ENCODE measurements around the gene CSPG5. TPM values are rescaled to one million over a fixed set of nuclear protein-coding genes. Genes with fewer than 3 reads are reported as not detected.
A peak's percentile ranks its signal among the peaks of the same experiment; 100 is the strongest.

CSPG5 gene
- 1.2 and 2.1 TPM in 2 replicates for total RNA-seq (2014; rRNA removed; shearing (Covaris generic))

GRCh38 chr3:47578691-47579632 is at the start of gene CSPG5:
Gene CSPG5 (minus strand): TSS chr3:47578865. CDS start chr3:47578693, 172 bp downstream.
- no peak for DNase-seq (ENCODE audit: low spot score)

DNA sequence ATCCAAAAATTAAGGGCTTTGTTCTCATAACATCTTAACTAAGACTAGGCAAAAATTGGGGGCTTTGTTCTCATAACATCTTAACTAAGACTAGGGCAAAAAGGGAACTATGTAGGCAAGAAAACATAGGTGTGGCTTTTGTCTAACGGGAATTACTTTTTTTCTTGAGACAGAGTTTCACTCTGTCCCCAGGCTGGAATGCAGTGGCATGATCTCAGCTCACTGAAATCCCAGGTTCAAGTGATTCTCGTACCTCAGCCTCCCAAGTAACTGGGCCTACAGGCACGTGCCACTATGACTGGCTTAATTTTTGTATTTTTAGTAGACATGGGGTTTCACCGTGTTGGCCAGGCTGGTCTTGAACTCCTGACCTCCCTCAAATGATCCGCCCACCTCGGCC is 49.8 kb upstream of the CSPG5 start:
- DNase-seq (ENCODE audit: low spot score) = no peak

GRCh38 chr3:47622671-47623461 is 44.2 kb upstream of the CSPG5 start:
- DNase-seq (ENCODE audit: low spot score) = no peak

DNA sequence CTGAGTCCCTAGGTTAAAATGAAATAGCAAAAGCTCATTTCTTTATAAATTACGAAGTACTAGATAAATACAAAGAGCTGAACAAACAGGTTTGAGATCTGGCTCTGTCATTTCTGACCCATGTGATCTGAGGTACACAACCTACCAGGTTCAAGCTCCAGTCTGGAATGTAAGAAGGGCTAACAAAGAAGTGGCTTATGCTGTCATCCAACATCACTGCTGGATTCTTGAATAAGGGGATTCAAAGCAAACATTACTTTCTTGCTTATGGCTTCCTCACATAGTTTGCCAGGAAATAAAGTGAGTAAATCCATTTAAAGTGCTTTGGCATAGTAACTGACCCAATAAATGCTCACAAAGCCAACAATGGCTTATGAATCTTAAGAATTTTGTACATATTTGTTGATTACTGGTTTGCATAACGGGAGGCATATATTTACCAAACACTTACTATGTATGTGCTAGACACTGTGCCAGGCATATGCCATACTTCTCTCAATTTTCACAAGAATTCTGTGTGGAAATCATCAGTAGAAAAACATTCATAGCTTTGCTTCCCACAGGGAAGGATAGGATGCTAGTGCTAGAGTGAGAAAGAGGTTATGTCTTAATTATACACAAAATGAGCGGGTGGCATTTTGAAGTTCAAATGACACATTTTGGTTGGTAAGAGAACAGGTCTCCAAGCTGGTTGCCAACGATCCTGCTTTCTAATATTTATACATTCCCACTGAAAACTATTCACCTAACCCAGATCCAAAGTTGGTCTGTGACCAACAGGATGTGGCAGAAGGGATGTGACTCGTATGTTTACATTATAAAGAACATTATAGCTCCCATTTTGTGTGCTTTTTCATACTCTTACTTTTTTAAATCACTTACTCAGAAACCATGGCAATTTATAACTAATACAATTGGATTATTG is 38.7 kb upstream of the CSPG5 start:
- peak; percentile 3 for DNase-seq (ENCODE audit: low spot score)

GRCh38 chr3:47614788-47615187 is 36.1 kb upstream of the CSPG5 start:
- no peak for DNase-seq (ENCODE audit: low spot score)

GRCh38 chr3:47613722-47614121 is 35.1 kb upstream of the CSPG5 start:
- DNase-seq (ENCODE audit: low spot score) = no peak

GRCh38 chr3:47612879-47613278 is 34.2 kb upstream of the CSPG5 start:
- DNase-seq (ENCODE audit: low spot score) = no peak

GRCh38 chr3:47612178-47612577 is 33.5 kb upstream of the CSPG5 start:
- DNase-seq (ENCODE audit: low spot score) = no peak

DNA sequence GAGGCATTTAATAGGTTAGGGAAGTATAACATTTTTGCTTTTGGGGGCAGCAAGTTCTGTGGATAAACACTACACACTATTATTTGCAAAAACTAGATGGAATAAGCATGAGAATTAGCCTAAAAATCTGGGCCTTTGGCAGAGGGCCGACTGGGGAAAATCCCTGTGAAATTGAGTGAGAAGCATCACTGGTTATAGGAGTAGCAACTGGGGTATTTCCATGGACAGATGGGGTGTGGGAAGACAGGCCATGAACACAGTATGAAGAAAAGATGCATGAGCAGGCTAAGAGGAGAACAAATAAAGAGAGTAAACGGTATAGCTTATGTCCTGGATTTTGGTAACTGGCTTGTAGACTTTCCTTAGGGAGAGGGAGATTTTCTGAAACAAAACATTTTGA is 32.9 kb upstream of the CSPG5 start:
- DNase-seq (ENCODE audit: low spot score) = no peak

- DNase-seq (ENCODE audit: low spot score) = no peak
Measured at GRCh38 chr3:47610583-47610982, 31.9 kb upstream of the CSPG5 start.

DNA sequence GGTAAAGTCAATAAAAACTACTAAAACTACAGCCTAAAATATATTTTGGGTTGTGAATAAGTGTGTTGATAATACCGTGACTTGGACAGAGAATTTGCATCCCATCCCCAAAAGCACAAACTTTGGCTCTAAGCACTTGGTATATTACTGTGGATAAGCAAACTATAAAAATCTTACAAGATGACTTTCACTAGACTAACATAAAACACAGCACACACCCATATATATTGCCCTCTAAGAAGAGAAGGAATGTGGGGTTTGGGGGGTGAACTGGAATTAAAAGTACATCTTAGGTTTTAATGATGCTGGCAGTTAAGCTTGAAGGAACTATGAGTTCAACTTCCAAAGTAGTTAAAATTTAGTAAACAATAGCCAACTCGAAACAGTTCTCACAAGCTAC is 28.7 kb upstream of the CSPG5 start:
- DNase-seq (ENCODE audit: low spot score) = no peak

DNA sequence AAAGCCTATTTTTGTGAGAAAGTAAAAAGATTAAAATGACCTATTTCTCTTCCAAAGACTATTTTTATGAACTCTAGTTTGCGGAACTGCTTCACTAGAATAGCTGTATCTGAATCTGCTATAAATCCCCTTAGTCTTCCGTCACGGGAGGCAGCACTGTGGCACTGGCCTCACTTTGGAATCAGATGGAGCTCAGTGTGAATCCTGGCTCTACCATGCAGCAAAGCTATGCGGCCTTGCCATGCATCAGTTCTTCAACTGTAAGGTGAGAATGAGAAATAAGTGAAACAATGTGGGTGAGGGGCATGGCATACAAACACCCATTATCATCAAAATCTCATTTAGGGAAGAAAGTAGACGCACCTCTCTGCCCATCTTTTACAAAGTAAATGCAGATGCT is 27.5 kb upstream of the CSPG5 start:
- DNase-seq (ENCODE audit: low spot score) = no peak

- DNase-seq (ENCODE audit: low spot score) = no peak
Measured at GRCh38 chr3:47605652-47606051, 27.0 kb upstream of the CSPG5 start.

DNA sequence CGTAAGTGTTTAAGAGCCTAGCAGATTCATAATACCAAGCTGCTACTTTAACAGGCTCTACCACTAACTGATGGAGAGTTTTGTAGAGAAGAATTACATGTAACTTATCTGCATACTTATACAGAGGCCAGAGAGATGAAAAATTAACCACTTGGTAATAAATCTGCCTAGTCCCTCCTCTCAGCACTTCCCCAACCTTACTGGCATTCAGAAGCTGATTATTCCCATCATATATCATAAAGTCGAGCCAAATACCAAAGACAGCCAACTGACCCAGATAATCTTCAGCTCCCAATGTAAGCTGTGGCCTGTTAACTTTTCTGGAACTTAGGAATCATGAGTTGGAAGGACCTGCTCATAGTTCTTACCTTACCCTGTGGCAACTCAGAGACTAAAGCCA is 25.5 kb upstream of the CSPG5 start:
- no peak for DNase-seq (ENCODE audit: low spot score)

- DNase-seq (ENCODE audit: low spot score) = no peak
Measured at GRCh38 chr3:47603332-47603731, 24.7 kb upstream of the CSPG5 start.

- no peak for DNase-seq (ENCODE audit: low spot score)
Measured at GRCh38 chr3:47601281-47601680, 22.6 kb upstream of the CSPG5 start.

DNA sequence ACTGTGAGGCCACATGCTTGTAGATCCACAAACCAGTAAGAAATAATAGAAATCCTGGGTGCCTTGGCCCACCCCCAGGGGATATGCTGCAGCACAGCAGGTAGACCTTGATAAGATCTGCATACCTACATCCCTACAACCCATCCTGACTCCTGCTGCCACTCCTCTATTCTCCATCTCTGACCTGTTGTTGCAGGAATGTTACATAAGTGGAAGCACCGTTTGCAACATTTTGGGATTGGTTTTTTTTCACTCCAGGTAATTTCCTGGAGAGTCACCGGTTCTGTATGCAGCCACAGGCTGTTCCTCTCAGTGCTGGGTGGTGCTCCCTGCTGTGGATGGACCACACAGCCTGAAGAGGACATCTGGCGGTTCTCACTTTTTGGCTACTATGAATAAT is 16.1 kb upstream of the CSPG5 start:
- no peak for DNase-seq (ENCODE audit: low spot score)

GRCh38 chr3:47592066-47592795 is 13.6 kb upstream of the CSPG5 start:
- DNase-seq (ENCODE audit: low spot score) = no peak

DNA sequence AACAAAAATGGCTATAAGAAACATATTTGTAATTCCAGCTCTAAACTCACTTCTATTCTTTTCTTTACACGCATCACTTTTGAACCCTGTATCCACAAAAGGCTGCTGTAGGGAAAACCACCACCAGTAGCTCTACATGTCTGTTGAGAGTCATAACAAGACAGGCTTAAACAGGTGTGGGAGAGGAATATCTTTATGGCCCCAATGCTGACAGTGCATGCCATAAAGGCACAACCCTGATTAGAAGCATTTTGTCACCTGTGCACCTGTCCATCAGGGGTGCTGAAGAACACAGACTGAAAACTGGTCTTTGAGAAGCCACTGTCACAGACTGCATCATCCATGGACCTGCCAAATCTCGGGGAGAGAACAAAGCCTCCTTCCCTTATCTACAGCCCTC is 11.6 kb upstream of the CSPG5 start:
- no peak for DNase-seq (ENCODE audit: low spot score)

GRCh38 chr3:47588587-47588986 is 9.9 kb upstream of the CSPG5 start:
- no peak for DNase-seq (ENCODE audit: low spot score)

DNA sequence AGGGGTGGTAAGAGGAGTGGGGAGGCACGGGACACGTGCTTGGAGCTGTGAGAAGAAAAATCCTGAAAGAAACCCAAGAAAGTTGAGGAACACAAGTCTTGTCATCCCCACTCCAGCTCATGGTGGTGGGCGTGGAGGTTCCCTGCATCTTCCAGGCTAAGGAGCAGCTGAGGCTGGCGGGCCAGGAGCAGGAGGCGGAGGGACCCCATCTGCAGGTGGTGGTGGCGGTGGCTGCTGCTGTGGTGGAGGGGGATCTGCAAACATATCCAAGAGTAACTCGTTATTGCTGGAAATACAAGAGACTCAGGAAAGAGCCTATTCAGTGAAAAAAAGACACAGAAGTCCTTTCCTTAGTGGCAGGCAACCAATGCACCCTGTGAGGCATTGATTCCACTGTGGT is 9.4 kb upstream of the CSPG5 start:
- no peak for DNase-seq (ENCODE audit: low spot score)

All from HT-29 (cell line).